ENCODE data around the gene ARHGEF4. TPM values are rescaled to one million over a fixed set of nuclear protein-coding genes. Genes with fewer than 3 reads are reported as not detected.

ARHGEF4 gene, protein sequence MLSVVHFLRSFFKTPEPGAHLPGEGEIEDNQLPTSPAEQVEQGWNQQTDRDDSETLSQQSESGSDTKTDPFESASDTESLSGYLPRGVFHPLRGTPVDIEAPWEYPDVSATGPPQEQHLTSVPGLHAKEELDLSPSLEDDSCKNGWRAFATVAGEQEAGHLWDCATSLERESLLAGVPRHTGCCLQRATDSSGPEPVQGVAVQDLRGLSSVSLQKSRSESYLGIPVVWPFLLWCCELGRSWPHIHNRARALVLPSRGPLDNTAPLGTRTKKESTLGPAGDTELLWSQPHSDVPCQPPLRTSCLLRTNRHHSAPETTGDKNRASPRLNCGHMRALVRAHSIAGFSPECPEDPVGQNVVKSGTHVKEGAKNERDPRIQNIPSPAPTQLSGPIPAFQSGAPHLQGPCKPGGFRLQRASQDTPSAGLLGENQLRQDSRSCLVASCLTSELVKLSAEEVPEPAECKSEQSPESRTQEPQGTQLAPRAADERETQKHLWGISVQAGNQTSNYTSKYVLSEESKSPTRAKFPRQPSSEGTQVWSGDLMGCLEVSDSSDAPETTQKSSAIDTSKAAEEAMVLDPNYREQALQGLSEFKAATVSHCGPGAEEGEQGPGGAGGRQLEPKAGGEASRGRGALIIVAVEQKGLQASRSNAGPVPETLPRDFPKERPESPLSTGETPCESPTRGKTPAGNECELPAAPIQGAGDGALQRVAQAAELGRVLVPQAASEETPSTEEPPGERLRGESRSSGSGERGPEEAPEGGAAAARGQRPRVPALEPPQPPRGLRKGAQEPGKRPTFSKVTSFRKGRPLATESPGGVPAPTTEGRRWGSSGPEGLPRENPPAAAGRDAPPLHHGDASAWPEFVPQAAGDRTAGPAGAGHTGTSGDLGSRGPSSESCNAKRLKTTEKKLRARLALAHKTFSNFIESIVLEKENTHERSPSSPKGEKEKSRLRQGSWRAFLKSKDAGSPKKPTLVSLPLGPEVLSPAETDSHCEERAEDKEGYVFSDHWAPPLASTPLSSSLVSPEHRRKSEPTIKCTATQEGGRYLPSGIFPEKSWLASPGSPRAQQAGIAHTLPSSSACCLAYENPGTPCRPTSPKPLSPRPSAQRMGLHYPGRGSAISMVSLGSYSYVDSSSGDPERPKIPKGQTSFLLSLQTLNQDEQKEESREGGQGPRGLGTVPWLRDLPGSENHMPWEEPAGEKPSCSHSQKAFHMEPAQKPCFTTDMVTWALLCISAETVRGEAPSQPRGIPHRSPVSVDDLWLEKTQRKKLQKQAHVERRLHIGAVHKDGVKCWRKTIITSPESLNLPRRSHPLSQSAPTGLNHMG (N-terminal part only)
- total RNA-seq = under 1 TPM; 0.30 to 0.41 TPM

GRCh38 chr2:130836501-130837174 lies at the start of gene ARHGEF4:
Gene ARHGEF4, plus strand, starts transcription at chr2:130836914. Its CDS starts 40 bp downstream, at chr2:130836954.
- H3K9me3 Mint-ChIP-seq (ENCODE audit: low read depth) = no peaks in the 10 kb centered on the region
- CTCF ChIA-PET = interaction anchor here (1.3 kb wide), 1 partner anchor 39 kb away, joined by 4 read pairs; no protein-coding TSS in a partner anchor
- peak; percentile 79 for ATAC-seq
- H3K4me1 Mint-ChIP-seq = no peaks in the 10 kb centered on the region
- H3K36me3 Mint-ChIP-seq = no peaks in the 10 kb centered on the region
- no peak within 1 kb of the TSS for H3K4me3 Mint-ChIP-seq
- peak; percentile 46 for DNase-seq
- H3K27ac Mint-ChIP-seq = no peak within 1 kb of the TSS
- H3K27me3 Mint-ChIP-seq = peaks cover 47% of the 10 kb centered on the region

DNA sequence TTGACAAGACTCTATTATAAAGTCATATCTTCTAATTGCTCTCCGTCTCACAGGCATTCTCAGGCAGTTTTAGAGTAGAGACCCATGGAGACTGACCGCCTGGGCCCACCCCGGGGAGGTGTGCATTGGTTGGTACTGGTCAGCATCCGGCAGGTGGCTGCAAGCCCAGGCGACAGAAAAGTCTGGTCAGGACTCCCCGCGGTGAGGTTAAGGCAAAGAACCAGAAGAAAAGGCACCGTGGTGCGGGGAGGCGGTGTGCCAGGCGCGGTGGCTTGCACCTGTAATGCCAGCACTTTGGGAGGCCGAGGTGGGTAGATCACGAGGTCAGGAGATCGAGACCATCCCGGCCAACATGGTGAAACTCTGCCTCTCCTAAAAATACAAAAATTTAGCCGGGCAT lies 48.9 kb upstream of the ARHGEF4 start:
- H3K9me3 Mint-ChIP-seq (ENCODE audit: low read depth) = no peaks in the 10 kb centered on the region
- H3K27me3 Mint-ChIP-seq = peaks cover 18% of the 10 kb centered on the region
- DNase-seq (no peak), ATAC-seq (no peak)
- no peak overlapping the region for H3K4me3 Mint-ChIP-seq
- no peaks in the 10 kb centered on the region for H3K36me3 Mint-ChIP-seq
- H3K4me1 Mint-ChIP-seq = no peaks in the 10 kb centered on the region
- CTCF ChIA-PET = no interaction called here
- no peak overlapping the region for H3K27ac Mint-ChIP-seq

- H3K27ac Mint-ChIP-seq = no peak overlapping the region
- no peak for ATAC-seq
- H3K9me3 Mint-ChIP-seq (ENCODE audit: low read depth) = no peaks in the 10 kb centered on the region
- H3K4me1 Mint-ChIP-seq = peaks cover under 1% of the 10 kb centered on the region
- DNase-seq = no peak
- no peaks in the 10 kb centered on the region for H3K36me3 Mint-ChIP-seq
- H3K4me3 Mint-ChIP-seq = no peak overlapping the region
- CTCF ChIA-PET = interaction anchor here (2.8 kb wide), 1 partner anchor 84 kb away, joined by 11 read pairs; no protein-coding TSS in a partner anchor
- peaks cover 7% of the 10 kb centered on the region for H3K27me3 Mint-ChIP-seq
Observed at GRCh38 chr2:130790312-130790711, 46.4 kb upstream of the ARHGEF4 start.

DNA sequence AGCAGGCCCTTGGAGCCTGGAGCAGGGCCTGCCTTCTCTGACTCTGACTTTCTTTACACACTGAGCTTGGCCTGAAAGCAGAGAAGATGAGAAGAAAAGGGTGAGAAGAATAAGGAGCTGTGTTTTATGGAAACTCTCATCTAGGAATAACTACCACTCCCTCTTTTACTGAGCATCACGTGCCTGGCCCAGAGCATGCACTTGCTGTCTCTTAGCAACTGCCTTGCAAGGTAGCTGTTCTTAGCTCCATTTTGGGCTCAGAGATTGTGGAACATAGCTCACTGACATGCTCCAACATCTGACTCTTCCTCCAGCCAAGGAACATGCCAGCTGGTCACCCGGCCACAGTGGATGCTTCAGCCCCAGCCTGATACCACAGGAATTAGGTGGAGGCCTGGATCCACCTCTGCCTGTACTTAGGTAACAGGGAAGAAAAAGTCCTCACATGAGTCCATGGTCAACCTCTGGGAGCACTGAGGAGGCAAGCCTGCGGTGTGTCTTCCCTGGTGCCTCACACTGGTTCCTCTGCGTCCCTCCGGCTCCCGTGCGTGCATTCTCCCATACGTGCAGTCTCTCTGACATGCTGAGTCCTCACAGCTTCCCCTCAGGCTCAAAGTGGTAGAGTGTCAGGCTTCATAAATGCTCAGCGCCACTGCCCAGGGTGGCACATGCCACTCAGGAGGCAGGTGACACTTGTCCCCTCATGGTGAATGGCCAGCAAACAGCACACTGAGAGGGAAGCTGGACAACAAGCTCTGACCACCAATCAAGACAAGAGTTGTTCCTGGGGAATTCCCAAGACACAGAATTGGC lies 45.7 kb upstream of the ARHGEF4 start:
- Mint-ChIP-seq H3K4me1 (peaks cover 6% of the 10 kb centered on the region), H3K36me3 (no peaks in the 10 kb centered on the region), H3K27ac (no peak overlapping the region), H3K4me3 (no peak overlapping the region), H3K9me3 (ENCODE audit: low read depth) (no peaks in the 10 kb centered on the region), H3K27me3 (peaks cover 7% of the 10 kb centered on the region)
- CTCF ChIA-PET = interaction anchor here (2.8 kb wide), 1 partner anchor 83 kb away, joined by 11 read pairs; no protein-coding TSS in a partner anchor
- ATAC-seq (no peak), DNase-seq (no peak)

DNA sequence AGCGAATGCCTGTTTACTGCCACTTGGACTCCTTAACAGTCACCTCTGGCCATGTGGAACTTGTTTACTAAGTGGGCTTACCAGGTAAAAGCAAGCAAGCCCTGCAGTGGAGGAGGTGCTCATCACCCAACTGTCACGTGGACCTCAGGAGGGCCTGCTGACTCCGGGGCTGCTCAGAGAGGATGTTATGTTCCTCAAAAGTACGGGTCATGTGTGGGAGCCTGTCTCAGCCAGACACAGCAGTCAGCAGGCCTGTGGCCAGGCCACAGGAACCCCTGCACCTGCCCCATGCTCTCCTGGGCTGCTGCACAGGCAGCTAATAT lies 45.1 kb upstream of the ARHGEF4 start:
- no peaks in the 10 kb centered on the region for H3K9me3 Mint-ChIP-seq (ENCODE audit: low read depth)
- no peak overlapping the region for H3K27ac Mint-ChIP-seq
- H3K4me1 Mint-ChIP-seq = peaks cover 11% of the 10 kb centered on the region
- H3K27me3 Mint-ChIP-seq = peaks cover 7% of the 10 kb centered on the region
- no peak overlapping the region for H3K4me3 Mint-ChIP-seq
- H3K36me3 Mint-ChIP-seq = no peaks in the 10 kb centered on the region
- CTCF ChIA-PET = interaction anchor here (2.8 kb wide), 1 partner anchor 83 kb away, joined by 11 read pairs; no protein-coding TSS in a partner anchor
- ATAC-seq (no peak), DNase-seq (no peak)

- DNase-seq = no peak
- no peak for ATAC-seq
- CTCF ChIA-PET = interaction anchor here (1.1 to 10.5 kb wide), 3 partner anchors 78 to 453 kb away, joined by 3 to 271 read pairs (median 4); a partner anchor contains a TSS
- Mint-ChIP-seq H3K9me3 (ENCODE audit: low read depth) (no peaks in the 10 kb centered on the region), H3K27me3 (peaks cover 7% of the 10 kb centered on the region), H3K36me3 (no peaks in the 10 kb centered on the region), H3K4me1 (peaks cover 17% of the 10 kb centered on the region), H3K27ac (no peak overlapping the region), H3K4me3 (no peak overlapping the region)
Observed at GRCh38 chr2:130795431-130795830, 41.3 kb upstream of the ARHGEF4 start.

DNA sequence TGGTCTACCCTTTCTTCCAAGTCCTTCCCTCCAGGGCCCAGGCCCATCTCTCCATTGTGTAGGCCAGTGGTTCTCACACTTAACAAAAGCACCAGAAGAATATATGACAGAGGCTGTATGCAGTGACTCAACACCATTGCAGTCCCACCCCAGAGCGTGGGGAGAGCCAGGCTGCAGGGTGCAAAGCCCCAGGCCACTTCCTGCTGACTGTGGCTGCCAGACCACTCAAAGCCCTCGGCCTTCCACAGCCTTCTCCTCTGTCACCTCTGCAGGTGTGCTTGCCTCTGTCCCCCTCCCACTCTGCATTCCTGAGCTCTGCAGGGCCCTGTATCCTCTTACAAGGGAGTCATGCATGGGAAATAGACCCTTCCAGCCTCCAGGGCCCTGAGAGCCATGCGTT lies 40.4 kb upstream of the ARHGEF4 start:
- CTCF ChIA-PET = interaction anchor here (1.6 to 10.5 kb wide), 8 partner anchors 28 to 461 kb away, joined by 4 to 271 read pairs (median 14); partner anchors contain the start of gene GPR148
- H3K4me3 Mint-ChIP-seq = no peak overlapping the region
- H3K9me3 Mint-ChIP-seq (ENCODE audit: low read depth) = no peaks in the 10 kb centered on the region
- no peak overlapping the region for H3K27ac Mint-ChIP-seq
- H3K27me3 Mint-ChIP-seq = peaks cover 7% of the 10 kb centered on the region
- H3K4me1 Mint-ChIP-seq = peaks cover 17% of the 10 kb centered on the region
- DNase-seq (peak; percentile 57), ATAC-seq (no peak)
- no peaks in the 10 kb centered on the region for H3K36me3 Mint-ChIP-seq

DNA sequence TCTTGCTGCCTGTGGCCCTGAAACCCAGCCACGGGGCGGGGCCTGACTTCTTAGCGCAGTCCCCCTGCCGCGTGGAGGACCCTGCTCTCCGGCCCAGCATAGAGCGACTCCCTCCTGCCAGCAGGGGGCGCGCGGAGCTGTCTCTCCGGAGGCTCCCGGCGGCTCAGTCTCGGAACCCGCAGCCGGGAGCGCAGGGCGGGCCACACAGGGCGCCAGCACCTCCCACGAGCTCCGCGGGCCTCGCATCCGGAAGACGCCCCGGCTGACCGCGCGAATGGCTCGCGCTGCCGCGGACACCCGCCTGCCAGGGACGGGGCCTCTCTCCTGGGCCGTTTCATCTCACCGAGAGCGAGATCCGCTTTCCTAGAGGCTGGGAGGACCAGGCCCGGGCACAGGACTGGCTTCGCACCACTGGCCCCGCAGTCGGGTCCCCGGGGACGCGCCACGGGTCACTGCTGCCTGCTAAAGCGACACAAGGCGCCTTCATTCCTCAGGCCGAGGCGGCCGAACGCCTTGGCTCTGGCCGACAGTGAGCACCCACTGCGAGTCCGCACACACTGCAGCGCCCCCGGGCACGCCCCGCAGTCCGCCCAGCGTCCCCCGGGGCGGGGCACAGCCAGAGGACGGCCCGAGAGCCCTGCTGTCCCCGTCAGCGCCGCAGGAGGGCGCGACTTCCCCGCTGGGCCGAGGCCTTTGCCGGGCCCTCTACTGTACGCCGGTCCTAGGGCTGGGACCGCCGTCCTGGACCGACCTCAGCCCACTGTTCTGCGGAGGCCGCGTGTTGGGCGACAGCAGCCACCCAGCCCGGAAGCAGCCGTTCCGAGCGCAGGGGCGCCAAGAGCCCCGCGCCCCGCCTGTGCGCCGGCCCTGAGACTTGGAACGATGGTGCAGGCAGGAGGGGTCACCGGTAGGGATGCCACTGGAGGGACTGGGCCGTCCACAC lies 39.0 kb upstream of the ARHGEF4 start:
- Mint-ChIP-seq H3K9me3 (ENCODE audit: low read depth) (no peaks in the 10 kb centered on the region), H3K4me1 (peaks cover 17% of the 10 kb centered on the region), H3K27ac (peak overlapping the region; percentile 64), H3K36me3 (no peaks in the 10 kb centered on the region), H3K4me3 (peak overlapping the region; percentile 66), H3K27me3 (peaks cover 5% of the 10 kb centered on the region)
- ATAC-seq = peak; percentile 93
- CTCF ChIA-PET = interaction anchor here (0.5 to 10.5 kb wide), 53 partner anchors 9 to 463 kb away, joined by 3 to 271 read pairs (median 4); partner anchors contain the start of genes ARHGEF4, GPR148 and IMP4
- DNase-seq = peak; percentile 93

GRCh38 chr2:130798472-130799218 lies 38.1 kb upstream of the ARHGEF4 start:
- Mint-ChIP-seq H3K27ac (peak overlapping the region; percentile 64), H3K4me3 (peak overlapping the region; percentile 66), H3K9me3 (ENCODE audit: low read depth) (no peaks in the 10 kb centered on the region), H3K4me1 (peaks cover 17% of the 10 kb centered on the region), H3K36me3 (no peaks in the 10 kb centered on the region), H3K27me3 (peaks cover 5% of the 10 kb centered on the region)
- CTCF ChIA-PET = interaction anchor here (0.8 to 10.5 kb wide), 12 partner anchors 9 to 359 kb away, joined by 3 to 271 read pairs (median 4); no protein-coding TSS in a partner anchor
- no peak for ATAC-seq
- DNase-seq = no peak

GRCh38 chr2:130799295-130799694 lies 37.4 kb upstream of the ARHGEF4 start:
- Mint-ChIP-seq H3K9me3 (ENCODE audit: low read depth) (no peaks in the 10 kb centered on the region), H3K27me3 (peaks cover 5% of the 10 kb centered on the region), H3K4me3 (no peak overlapping the region), H3K27ac (no peak overlapping the region), H3K36me3 (no peaks in the 10 kb centered on the region), H3K4me1 (peaks cover 17% of the 10 kb centered on the region)
- no peak for DNase-seq
- CTCF ChIA-PET = interaction anchor here (1.0 to 10.5 kb wide), 4 partner anchors 10 to 122 kb away, joined by 4 to 271 read pairs (median 6); no protein-coding TSS in a partner anchor
- ATAC-seq = no peak

Data from activated CD8-positive, alpha-beta memory T cell treated with anti-CD3 and anti-CD28 coated beads, Interleukin-2, amount 10 ng/mL, durations not matched to agents 7 days and 5 days (primary cell).